ENCODE results near the gene SWT1. TPM values are rescaled to one million over a fixed set of nuclear protein-coding genes. Genes with fewer than 3 reads are reported as not detected.

The SWT1 gene
- total and polyA plus RNA-seq, 9 of the 15 experiments (the other 6 are each of a cell fraction or from before 2014, with no cell fraction given), result 1.5 to 3.4 (median 2.3) TPM

GRCh38 chr1:185317034-185317885 lies 160.3 kb downstream of the SWT1 start, which contains the start of gene IVNS1ABP (continued):
- TF ChIP-seq MNT (conservative IDR thresholded peaks at IDR 0.05) (peak; percentile 96 to 98), ZNF143 (CRISPR knock-in tag; IDR thresholded peaks at IDR 0.05) (0 out of 2 replicates have a peak, but pooled peaks have one; percentile 51), ZNF175 (CRISPR knock-in tag; IDR thresholded peaks at IDR 0.05; ENCODE audit: low read depth) (peak; percentile 37; the same call in 1 of the 2 replicates), SPI1 (IDR thresholded peaks at IDR 0.05; ENCODE audit: borderline replicate concordance, low read depth, low read length) (peak; percentile 75), SMARCC2 (IDR thresholded peaks at IDR 0.05; ENCODE audit: low read depth) (peak; percentile 48), FOXJ2 (tag; IDR thresholded peaks at IDR 0.05) (peak; percentile 77), MAX (CRISPR knock-in tag; IDR thresholded peaks at IDR 0.05) (peak; percentile 91), E2F1 (CRISPR knock-in tag; IDR thresholded peaks at IDR 0.05) (peak; percentile 48; the same call in 1 of the 2 replicates), KDM5B (IDR thresholded peaks at IDR 0.05; ENCODE audit: insufficient replicate concordance, low read depth, low read length) (peak; percentile 88), TRIM24 (IDR thresholded peaks at IDR 0.05) (peak in 1 of 2 experiments; percentile 60; a peak in 2 of 4 replicates), ZFP36 (IDR thresholded peaks at IDR 0.05; ENCODE audit: low read depth, low read length, partially characterized antibody) (peak; percentile 26), MLX (CRISPR knock-in tag; conservative IDR thresholded peaks at IDR 0.05) (no peak; a peak in 1 of 4 replicates), MXI1 (IDR thresholded peaks at IDR 0.05; ENCODE audit: low read depth, low read length) (peak; percentile 93), ZNF407 (IDR thresholded peaks at IDR 0.05; ENCODE audit: low read depth) (no peak)
